ENCODE measurements around the gene MATN1. TPM values are rescaled to one million over a fixed set of nuclear protein-coding genes. Genes with fewer than 3 reads are reported as not detected.

MATN1 gene
- polyA plus RNA-seq, 1 donor from 2014 or later: 0.22 TPM

DNA sequence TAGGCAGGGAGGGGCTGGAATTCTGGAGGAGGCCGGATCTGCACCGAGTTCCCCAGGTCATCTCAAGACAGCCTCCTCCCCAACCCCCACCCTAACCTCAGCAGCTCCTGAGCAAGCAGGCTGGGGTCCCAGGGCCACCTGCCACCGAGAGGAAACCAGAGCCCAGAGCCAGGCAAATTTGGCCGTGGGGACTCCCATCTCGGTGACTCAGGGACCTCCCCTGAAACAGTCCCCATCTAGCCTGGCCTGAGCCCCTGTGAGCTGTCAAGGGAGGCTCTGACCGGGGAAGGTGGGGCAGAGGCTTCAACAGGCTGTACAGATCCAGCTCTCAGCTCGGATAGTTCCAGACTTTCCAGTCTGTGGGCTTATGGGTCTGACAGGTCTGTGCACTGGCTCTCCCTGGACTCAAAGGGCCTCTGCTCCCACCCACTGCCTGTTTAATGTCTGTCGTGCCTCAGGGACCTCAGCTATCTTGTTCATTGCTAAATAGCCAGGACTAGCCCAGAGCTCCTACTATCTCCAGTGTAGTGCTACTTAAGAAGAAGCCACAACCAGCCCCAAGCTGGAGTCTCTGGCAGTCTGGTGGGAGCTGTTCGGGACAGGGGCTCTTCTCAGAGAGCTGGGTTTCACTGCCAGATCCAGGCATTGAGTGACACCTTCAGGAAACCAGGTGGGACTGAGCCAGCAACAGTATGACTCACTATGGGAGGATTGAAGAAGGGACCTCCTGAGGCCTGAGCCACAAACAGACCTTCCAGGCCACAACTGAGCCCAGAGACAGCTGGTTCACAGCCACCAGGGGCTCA lies 25.6 kb downstream of the MATN1 start:
- Histone ChIP-seq H3K9me2 (ENCODE audit: insufficient read depth, low read length) (no peaks in the 10 kb centered on the region), H3K36me3 (ENCODE audit: insufficient read depth, low read length) (no peaks in the 10 kb centered on the region), H3K9ac (ENCODE audit: low read length) (no peak overlapping the region), H2AFZ (ENCODE audit: low read depth, low read length) (no peak overlapping the region), H3K4me2 (ENCODE audit: low read length) (no peak overlapping the region), H3K79me2 (replicated peaks; ENCODE audit: insufficient read depth, low read length) (no peaks in the 10 kb centered on the region), H3K27ac (ENCODE audit: low read length) (no peak overlapping the region), H4K20me1 (ENCODE audit: insufficient read depth) (no peaks in the 10 kb centered on the region), H3F3A (ENCODE audit: insufficient read depth, low read length, poor library complexity, severe bottlenecking) (no peaks in the 10 kb centered on the region), H3K9me3 (ENCODE audit: low read length) (no peaks in the 10 kb centered on the region), H3K4me3 (ENCODE audit: low read length) (no peak overlapping the region), H3K27me3 (ENCODE audit: insufficient read depth, low read depth, low read length) (no peaks in the 10 kb centered on the region)
- TF ChIP-seq, protein P1, sequence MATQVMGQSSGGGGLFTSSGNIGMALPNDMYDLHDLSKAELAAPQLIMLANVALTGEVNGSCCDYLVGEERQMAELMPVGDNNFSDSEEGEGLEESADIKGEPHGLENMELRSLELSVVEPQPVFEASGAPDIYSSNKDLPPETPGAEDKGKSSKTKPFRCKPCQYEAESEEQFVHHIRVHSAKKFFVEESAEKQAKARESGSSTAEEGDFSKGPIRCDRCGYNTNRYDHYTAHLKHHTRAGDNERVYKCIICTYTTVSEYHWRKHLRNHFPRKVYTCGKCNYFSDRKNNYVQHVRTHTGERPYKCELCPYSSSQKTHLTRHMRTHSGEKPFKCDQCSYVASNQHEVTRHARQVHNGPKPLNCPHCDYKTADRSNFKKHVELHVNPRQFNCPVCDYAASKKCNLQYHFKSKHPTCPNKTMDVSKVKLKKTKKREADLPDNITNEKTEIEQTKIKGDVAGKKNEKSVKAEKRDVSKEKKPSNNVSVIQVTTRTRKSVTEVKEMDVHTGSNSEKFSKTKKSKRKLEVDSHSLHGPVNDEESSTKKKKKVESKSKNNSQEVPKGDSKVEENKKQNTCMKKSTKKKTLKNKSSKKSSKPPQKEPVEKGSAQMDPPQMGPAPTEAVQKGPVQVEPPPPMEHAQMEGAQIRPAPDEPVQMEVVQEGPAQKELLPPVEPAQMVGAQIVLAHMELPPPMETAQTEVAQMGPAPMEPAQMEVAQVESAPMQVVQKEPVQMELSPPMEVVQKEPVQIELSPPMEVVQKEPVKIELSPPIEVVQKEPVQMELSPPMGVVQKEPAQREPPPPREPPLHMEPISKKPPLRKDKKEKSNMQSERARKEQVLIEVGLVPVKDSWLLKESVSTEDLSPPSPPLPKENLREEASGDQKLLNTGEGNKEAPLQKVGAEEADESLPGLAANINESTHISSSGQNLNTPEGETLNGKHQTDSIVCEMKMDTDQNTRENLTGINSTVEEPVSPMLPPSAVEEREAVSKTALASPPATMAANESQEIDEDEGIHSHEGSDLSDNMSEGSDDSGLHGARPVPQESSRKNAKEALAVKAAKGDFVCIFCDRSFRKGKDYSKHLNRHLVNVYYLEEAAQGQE (IDR thresholded peaks at IDR 0.05; ENCODE audit: borderline replicate concordance): no peak
- TF ChIP-seq RAD21 (conservative IDR thresholded peaks at IDR 0.05): no peak
- no peak for TF ChIP-seq MXI1 (conservative IDR thresholded peaks at IDR 0.05; ENCODE audit: poor library complexity, severe bottlenecking)
- TF ChIP-seq, protein P2, sequence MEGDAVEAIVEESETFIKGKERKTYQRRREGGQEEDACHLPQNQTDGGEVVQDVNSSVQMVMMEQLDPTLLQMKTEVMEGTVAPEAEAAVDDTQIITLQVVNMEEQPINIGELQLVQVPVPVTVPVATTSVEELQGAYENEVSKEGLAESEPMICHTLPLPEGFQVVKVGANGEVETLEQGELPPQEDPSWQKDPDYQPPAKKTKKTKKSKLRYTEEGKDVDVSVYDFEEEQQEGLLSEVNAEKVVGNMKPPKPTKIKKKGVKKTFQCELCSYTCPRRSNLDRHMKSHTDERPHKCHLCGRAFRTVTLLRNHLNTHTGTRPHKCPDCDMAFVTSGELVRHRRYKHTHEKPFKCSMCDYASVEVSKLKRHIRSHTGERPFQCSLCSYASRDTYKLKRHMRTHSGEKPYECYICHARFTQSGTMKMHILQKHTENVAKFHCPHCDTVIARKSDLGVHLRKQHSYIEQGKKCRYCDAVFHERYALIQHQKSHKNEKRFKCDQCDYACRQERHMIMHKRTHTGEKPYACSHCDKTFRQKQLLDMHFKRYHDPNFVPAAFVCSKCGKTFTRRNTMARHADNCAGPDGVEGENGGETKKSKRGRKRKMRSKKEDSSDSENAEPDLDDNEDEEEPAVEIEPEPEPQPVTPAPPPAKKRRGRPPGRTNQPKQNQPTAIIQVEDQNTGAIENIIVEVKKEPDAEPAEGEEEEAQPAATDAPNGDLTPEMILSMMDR (IDR thresholded peaks at IDR 0.05; ENCODE audit: poor library complexity, severe bottlenecking): no peak
- no peak for TF ChIP-seq EP300 (conservative IDR thresholded peaks at IDR 0.05; ENCODE audit: poor library complexity, severe bottlenecking)
- no peak for TF ChIP-seq TAF1 (IDR thresholded peaks at IDR 0.05; ENCODE audit: low read depth)
- TF ChIP-seq SMC3 (conservative IDR thresholded peaks at IDR 0.05; ENCODE audit: poor library complexity): no peak
- TF ChIP-seq EZH2 (IDR thresholded peaks at IDR 0.05; ENCODE audit: borderline replicate concordance, insufficient read depth, low read length, poor library complexity, severe bottlenecking): no peak
- TF ChIP-seq POLR2AphosphoS5 (IDR thresholded peaks at IDR 0.05): no peak

DNA sequence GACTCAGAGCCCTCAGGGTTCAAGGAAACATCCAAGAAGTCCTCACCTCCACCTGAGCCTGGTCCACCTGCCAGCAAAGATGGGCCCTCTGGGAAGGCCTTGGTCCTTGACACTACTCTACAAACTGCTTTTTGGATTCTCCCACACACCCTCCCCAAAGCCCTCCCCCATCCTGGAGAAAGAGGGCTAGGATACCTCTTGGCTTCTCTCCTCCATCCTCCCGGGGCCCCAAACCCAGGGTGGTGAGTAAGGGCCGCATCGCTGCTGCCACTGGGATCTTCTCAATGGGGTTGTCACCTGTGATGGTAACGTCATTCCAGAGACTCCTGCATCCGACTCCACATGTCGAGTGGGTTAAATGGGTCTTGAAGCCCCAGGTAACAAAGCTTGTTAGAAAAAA lies 26.6 kb downstream of the MATN1 start:
- Histone ChIP-seq H3K27me3 (ENCODE audit: insufficient read depth, low read depth, low read length) (no peaks in the 10 kb centered on the region), H3K36me3 (ENCODE audit: insufficient read depth, low read length) (no peaks in the 10 kb centered on the region), H4K20me1 (ENCODE audit: insufficient read depth) (no peaks in the 10 kb centered on the region), H3K9me3 (ENCODE audit: low read length) (no peaks in the 10 kb centered on the region), H3K9me2 (ENCODE audit: insufficient read depth, low read length) (no peaks in the 10 kb centered on the region), H3K27ac (ENCODE audit: low read length) (no peak overlapping the region), H3K79me2 (replicated peaks; ENCODE audit: insufficient read depth, low read length) (no peaks in the 10 kb centered on the region), H3K4me2 (ENCODE audit: low read length) (no peak overlapping the region), H3F3A (ENCODE audit: insufficient read depth, low read length, poor library complexity, severe bottlenecking) (no peaks in the 10 kb centered on the region), H2AFZ (ENCODE audit: low read depth, low read length) (no peak overlapping the region), H3K9ac (ENCODE audit: low read length) (no peak overlapping the region), H3K4me3 (ENCODE audit: low read length) (no peak overlapping the region)
- TF ChIP-seq, protein P2 (IDR thresholded peaks at IDR 0.05; ENCODE audit: poor library complexity, severe bottlenecking): no peak
- no peak for TF ChIP-seq EP300 (conservative IDR thresholded peaks at IDR 0.05; ENCODE audit: poor library complexity, severe bottlenecking)
- no peak for TF ChIP-seq POLR2AphosphoS5 (IDR thresholded peaks at IDR 0.05)
- TF ChIP-seq RAD21 (conservative IDR thresholded peaks at IDR 0.05): no peak
- TF ChIP-seq SMC3 (conservative IDR thresholded peaks at IDR 0.05; ENCODE audit: poor library complexity): no peak
- no peak for TF ChIP-seq MXI1 (conservative IDR thresholded peaks at IDR 0.05; ENCODE audit: poor library complexity, severe bottlenecking)
- no peak for TF ChIP-seq TAF1 (IDR thresholded peaks at IDR 0.05; ENCODE audit: low read depth)
- TF ChIP-seq, protein P1 (IDR thresholded peaks at IDR 0.05; ENCODE audit: borderline replicate concordance): no peak
- no peak for TF ChIP-seq EZH2 (IDR thresholded peaks at IDR 0.05; ENCODE audit: borderline replicate concordance, insufficient read depth, low read length, poor library complexity, severe bottlenecking)

All from neural cell (in vitro differentiated cells).